Activated CD4-positive, alpha-beta T cell treated with anti-CD3 and anti-CD28 coated beads, Interleukin-2, amount 50 U/mL, for 4 hours (primary cell): Measurements from ENCODE around the gene PYROXD2.
"Not testable (repeated sequence)": the region's sequence is repeated elsewhere in the genome, so short reads cannot be mapped to it uniquely, and the experiment has no call there.

Experiments
- DNase-seq, 2 experiments: peaks; one replicate each; pipeline ENCODE4 v3.0.0-alpha.2; 2020

The PYROXD2 gene

DNA sequence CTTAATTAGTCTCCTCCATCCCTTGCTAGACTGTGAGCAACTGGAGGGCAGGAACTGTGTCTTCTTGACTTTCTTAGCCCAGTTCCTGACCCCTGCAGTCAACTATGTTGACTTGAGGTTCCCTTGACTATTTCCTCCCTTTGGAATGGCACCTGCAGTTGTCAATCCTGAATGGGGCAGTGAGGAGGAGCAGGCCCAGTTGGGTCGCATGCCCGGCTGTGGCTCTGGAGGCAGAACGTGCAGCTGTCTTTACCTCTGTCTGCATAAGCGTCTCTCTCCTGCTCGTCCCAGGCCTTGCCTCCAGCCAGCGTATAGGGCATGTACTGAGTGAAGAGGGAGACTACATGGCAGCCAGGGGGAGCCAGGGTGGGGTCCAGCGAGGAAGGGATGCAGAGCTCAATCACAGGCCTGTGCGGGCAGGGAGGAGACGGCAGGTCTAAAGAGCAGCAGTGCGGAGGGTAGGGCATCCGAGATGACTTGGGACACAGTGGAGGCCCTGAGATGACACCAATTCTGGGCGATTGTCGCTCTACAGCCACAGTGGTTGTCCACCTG lies 26.8 kb downstream of the PYROXD2 start:
- DNase-seq: no peak

GRCh38 chr10:98384531-98385133 lies 30.4 kb downstream of the PYROXD2 start:
- DNase-seq: no peak

DNA sequence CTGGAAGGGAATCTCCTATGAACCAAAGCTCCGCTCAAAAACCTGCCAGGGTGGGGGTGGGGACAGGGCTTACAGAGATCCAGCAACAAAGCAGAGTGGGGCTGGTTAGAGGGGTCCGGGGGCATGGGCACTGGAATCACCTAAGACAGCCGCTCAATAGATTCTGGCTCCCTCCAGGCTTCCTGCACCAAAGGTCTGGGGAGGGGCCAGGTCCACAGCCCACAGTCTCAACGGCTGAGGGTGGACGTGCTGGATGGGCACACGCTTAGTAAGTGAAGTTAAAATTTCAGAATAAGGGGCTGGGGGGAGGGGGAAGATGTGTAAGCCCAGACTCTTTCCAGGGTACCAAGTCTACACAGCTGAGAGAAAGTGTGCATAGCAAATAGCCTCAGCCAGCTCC lies 31.1 kb downstream of the PYROXD2 start:
- no peak for DNase-seq

GRCh38 chr10:98383134-98383667 lies 31.8 kb downstream of the PYROXD2 start:
- not testable (repeated sequence) for DNase-seq

- no peak for DNase-seq
These were observed 32.3 kb downstream of the PYROXD2 start for GRCh38 chr10:98382691-98383101.

DNA sequence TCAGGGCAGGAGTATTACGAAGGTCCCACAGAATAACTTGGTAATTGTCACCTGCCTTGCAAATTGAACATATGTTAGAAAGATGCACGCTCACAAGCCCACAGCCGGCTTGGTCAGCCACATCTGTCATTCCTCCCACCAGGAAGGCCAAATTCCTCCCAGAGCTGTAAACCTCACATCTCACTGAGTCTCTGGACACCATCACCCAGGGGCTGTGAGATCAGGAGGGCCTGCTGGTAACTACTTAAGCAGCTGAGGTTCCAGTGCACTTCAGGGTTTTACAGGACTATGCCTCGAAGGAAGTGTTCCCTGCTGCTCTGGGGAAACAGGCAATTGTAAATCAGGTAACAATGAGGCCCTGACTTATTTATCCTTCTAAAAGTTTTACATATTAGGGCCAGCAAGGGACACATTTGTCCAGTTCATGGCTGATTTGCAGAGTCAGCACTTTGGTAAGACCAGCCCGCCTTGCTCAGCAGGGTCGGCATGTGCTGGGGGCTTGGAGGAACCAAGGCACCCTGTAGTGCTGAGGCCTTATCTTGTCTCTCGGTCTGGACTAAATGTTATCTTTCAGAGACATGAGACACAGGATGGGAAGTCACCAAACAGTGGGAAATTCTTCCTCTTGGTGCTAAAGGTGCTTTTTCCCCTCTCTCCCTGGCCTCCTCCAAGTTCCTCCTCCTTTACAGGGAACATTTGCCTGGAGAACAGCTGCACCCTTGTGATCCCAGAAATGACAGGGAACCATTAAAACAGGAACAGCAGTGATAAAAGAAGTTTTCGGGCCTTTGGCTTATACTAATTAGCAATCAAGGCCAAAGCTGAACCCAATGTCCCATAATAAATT lies 34.3 kb downstream of the PYROXD2 start:
- no peak for DNase-seq

GRCh38 chr10:98378722-98379121 lies 36.3 kb downstream of the PYROXD2 start:
- DNase-seq: no peak

- no peak for DNase-seq
These were observed 37.4 kb downstream of the PYROXD2 start for GRCh38 chr10:98377536-98377935.

- no peak for DNase-seq
These were observed 38.0 kb downstream of the PYROXD2 start for GRCh38 chr10:98377001-98377400.

DNA sequence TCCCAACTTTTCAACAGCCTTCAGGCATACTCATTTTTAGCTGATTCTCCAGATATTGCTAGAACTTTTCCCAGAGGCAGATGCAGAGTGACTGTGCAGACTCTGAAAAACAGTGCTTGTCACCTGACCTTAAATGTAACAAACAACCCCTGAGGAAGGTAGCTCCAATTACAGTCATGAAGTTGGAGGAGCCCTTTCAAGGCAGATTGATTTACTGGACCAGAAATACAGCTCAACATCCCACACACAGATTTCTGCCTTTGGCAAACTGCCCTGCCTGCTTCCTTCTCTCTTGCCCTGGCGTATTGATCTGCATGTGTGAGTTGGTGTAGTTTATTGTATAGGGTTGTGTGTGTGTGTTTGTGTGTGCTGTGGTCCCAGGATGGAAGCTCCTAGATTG lies 38.5 kb downstream of the PYROXD2 start:
- DNase-seq: no peak

DNA sequence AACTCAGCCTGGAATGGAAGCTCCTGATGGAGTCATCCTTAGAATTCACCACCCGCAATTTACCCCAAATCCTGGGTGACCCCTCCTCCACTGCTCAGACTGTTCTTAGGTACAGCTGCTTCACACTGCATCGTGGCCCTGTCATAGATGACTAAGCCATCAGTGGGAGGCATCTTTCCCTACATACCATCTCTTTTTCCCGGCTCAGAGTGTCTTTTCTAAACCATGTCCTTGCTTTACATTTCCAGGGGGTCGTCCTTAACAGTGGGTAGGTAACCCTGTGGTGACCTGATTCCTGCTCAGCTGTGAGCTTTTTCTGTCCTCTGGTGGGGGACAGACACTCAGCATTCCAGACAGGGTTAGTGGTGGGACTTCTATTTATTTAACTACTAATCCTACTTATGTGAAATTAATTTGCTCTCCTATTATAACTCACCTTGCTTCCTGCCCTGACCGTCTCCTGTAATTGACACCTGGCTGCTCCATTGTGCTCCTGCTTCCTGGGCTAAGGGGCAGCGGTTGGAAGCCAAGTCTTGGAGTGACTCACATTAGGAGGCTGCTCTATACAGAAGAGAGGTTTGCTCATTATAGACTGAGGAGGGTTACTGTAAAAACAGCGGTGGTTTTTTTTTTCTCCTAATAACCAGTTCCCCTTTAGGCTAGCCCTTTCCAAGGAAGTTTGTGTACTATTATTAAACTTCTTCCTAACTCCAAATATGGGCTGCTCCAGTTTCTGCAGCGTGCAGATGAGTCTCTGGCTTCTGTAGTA lies 40.6 kb downstream of the PYROXD2 start:
- DNase-seq: no peak

GRCh38 chr10:98373260-98374040 lies 41.5 kb downstream of the PYROXD2 start:
- DNase-seq: no peak

DNA sequence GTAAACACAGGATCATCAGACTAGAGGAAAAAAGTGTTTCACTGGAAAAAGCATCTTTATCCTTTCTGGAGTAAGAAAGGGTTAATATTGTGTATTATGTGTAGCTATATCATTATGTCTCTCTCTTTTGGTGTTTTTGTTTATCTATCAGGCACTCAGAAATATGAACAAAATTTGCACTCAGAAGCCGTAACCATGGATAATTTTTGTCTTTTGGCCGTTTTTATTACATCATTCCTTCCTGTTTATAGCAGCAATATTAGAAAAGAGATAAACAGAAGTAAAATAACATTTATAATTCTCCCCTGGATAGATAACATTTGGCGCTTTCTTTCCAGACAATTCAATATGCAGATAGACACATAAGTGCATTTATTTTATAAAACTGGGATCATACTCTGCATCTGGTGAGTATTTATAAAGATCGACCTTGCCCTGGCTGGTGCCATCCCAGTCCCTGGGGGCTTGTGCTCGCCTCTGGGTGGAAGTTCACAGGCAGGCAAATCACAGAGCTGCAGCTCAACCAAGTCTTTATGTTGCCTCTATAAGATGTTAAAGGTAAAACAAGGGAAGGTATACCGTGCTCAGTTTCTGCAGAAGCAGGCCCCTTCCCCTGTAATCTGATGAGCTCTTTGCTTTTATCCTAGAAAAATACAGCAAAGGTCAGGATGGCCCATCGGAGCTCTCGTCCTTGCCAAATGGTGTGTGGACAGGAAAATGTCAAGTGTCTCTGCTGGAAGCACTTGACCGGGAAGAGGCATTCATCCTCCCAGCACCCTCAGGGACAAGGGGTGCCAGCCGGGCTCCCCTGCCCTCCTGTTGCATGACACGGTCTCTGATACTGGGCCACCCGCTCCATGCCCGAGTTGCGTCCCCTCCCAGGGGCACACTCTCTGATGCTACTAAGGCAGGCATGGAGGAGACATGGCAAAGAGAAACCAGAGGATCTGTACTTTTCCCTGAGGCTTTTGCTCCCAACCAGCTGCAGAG lies 43.9 kb downstream of the PYROXD2 start:
- DNase-seq: no peak

DNA sequence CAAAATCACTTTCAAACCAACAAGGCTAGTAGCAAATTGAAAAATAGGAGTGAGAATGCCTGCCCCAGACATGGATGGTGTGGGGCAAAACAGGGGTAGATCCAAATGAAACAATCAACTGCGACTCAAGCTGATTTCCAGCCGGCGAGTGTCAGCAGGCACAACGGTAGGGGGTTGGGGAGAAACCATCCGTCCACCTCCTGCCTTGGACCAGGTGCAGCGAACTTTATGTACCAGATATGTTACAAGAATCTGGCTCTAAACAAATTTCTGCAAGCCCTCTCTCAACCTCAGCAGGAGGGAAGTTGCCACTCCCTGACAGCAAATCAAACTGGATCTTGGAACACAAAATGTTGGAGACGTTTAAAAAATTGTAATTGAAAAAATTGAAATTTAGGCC lies 45.2 kb downstream of the PYROXD2 start:
- no peak for DNase-seq

- DNase-seq: no peak
These were observed 46.3 kb downstream of the PYROXD2 start for GRCh38 chr10:98368644-98369043.

DNA sequence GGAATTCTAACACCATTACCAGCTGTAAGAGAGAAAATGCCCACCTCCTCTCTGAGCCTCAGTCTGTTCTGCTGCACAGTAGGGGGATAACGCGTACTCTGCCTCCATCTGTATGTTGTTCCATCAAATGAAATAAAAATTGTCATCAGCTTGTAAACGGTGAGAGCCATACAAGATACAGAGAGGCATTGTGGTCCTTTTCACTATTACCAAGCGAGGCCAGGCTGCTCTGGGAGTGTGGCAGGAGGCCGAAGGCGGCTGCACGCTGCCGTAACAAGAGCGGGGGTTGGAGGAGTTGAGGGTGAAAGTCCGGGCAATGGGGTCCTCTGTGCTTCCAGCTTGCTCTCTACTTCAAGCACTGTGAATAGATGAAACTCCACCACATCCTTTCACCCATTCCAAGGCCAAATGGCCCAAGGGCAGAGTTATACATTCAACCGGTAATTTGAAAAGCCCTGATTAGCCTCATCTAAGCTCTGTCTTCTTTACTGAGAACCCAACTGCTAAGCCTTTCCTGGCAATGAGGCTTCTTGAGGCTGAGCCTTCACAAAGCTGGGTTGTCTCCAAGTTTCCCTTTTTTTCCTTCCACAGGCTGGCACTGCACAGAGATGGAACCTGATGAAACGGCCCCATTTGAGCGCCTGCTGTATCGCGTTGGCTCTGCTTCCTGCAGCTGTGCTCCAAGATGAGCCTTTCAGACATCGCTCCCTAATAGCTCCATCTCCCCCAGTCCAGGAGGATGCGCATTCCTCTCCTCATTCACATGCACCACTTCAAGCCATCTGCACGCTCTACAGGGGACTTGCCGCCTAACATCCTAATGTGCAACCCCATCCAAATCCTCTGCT lies 47.2 kb downstream of the PYROXD2 start:
- DNase-seq: no peak

DNA sequence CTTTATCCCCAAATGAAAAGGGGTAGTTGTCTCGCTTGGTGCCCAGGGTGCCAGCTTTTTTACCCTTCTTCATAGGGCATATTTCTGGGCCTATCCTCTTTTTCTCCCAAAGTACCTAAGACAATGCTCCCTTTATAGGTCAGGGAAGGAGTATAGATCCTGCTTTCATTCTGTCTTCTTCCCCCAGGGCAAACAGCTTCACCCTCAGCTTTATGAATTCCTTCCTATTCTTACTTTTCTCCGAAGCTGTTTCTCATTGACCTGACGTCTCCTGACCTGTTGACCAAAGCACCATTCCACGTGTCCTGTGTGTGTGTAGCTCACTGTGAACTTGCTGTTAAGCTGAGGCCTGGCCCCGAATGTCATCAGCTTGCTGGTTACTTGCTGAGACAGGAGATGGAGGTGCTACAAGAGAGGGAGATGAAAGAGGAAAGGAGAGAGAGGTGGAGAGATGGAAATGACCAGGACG lies 48.9 kb downstream of the PYROXD2 start:
- no peak for DNase-seq

DNA sequence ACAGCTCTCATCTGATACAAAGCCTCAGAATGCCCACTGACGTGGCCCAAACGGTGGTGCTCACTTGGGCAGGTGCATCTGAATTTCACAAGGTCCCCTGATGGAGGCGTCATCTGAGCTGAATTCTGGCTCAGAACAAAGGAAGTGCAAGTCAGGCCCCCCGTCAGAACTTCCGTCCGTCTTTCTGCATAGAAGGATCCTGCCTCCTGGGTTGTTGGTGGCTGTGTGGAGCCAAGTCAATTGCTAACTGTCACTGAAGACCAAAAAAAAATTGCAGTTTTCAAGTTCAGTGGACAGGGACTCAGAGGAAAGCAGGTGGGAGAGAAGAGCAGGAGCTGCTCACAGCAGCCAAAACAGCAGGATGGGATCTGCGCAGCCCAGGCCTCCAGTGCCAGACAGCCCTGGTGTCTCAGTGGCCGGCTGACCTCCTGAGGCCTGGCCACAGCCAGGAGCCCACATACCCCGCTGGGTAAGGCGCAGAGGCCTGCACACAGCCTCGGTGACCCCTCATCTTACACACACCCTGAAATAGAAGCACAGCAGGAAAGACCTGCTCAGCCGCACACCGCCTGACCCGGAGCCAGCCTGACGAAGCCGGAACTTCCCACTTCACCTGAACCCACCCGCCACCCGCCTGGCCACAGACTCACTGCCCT lies 49.4 kb downstream of the PYROXD2 start:
- DNase-seq: no peak

GRCh38 chr10:98364432-98365102 lies 50.4 kb downstream of the PYROXD2 start:
- no peak for DNase-seq
